NCI-H510A (cell line): ENCODE results near the gene DUSP22.
"Not testable (repeated sequence)": the region's sequence is repeated elsewhere in the genome, so short reads cannot be mapped to it uniquely, and the experiment has no call there.

Source experiments
- DNase-seq: peaks from one replicate; lab custom pipeline; 2025; lab: John Stamatoyannopoulos, UW

Gene DUSP22, protein sequence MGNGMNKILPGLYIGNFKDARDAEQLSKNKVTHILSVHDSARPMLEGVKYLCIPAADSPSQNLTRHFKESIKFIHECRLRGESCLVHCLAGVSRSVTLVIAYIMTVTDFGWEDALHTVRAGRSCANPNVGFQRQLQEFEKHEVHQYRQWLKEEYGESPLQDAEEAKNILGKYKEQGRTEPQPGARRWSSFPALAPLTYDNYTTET

GRCh38 chr6:291697-292505 is at the start of gene DUSP22:
Gene DUSP22 (plus strand): TSS chr6:292487. CDS start chr6:292540, 53 bp downstream.
- DNase-seq: no peak

- no peak for DNase-seq
These were observed 45.9 kb upstream of the DUSP22 start for GRCh38 chr6:246352-246751.

GRCh38 chr6:247351-247750 is 44.9 kb upstream of the DUSP22 start:
- no peak for DNase-seq

- not testable (repeated sequence) for DNase-seq
These were observed 44.2 kb upstream of the DUSP22 start for GRCh38 chr6:248046-248445.

- no peak for DNase-seq
These were observed 41.6 kb upstream of the DUSP22 start for GRCh38 chr6:250676-251075.

DNA sequence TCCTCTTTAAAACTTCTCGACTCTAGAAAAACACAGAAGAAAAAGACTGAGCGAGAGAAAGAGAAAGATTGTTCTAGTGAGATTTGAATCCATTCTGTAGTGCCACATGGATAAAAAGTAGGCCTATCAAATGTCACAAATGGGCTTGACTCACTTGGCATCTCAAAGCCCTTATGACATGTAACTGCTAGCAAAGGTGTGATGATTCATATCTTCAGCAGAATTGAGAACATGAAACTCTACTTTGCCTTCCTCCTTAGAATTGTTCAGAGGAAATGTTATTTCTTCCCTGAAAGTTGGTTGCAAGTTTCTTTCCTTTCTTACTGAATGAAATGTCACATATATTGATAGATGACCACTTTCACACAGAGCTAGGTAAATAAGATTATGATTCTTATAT is 40.4 kb upstream of the DUSP22 start:
- DNase-seq: no peak

DNA sequence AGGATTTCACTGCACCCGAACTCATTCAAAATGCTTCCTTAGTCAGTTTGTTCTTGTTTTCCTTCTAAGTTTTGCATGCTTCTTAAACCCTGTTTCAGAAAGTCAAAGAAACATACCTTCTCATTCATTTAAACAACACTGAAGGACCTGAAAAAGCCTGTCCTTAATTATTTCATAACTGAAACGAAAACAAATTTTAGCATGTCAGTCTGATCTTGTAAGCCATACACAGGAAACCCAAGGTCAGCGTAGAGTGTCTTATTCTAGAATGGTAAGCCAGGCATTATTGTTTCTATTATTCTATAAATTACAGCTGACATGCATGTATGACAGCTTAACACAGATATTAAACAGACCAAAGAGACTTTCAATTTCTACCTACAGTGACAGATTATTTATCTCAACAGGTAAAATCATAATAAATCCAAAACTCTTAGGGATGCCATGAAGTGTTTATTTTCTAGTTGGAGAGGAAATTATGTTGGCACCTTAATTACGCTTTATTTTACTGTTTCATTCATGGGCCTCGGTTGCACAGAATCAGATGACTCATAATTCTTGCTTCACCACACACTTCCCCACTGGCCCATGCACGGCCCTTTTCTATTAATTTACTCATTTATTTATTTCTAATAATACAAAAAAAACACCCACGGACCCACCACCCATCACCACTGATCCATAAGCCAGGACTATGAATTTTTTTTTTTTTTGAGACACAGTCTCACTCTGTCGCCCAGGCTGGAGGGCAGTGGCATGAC is 39.3 kb upstream of the DUSP22 start:
- no peak for DNase-seq

DNA sequence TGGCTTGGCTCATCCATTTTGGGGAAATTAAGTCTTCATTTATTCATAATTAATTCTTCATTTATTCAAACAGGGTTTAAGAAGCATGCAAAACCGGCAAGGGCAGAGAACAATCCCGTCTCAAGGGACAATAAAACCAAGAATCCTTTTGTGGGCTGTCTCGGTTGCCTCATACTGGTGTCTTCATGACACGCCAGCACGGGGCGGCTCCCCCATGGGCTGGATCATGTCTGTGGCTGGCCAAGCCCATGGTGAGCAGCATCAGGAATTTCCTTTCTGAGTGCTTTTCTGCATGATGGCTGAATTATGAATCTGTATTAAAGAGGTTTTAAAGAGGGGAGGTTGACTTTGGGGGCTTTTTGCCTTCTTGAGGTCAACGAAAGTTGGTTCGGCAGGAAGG is 38.3 kb upstream of the DUSP22 start:
- DNase-seq: no peak

GRCh38 chr6:255041-255750 is 37.1 kb upstream of the DUSP22 start:
- DNase-seq: no peak

GRCh38 chr6:255751-256083 is 36.6 kb upstream of the DUSP22 start:
- DNase-seq: no peak

- no peak for DNase-seq
These were observed 36.1 kb upstream of the DUSP22 start for GRCh38 chr6:256169-256568.

- no peak for DNase-seq
These were observed 35.1 kb upstream of the DUSP22 start for GRCh38 chr6:257031-257725.

DNA sequence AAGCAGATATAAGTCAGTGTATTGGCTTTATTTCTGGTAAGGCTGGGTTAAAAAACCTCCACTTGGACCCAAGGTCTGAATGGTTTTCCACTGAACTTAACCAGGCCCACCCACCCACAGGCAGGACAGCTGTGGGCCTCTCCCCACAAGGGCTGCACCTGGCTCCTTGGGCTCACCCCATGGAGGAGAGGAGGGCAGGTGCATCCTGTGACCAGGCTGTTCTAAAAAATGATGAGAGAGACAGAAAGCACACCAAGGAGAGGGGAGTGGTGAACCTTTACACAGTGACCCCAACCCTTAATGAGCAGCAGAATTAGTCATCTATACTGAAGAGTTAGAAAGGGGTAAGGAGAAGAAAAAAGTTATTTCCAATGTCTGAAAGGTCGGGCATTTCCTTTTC is 34.5 kb upstream of the DUSP22 start:
- DNase-seq: no peak

GRCh38 chr6:259316-259715 is 33.0 kb upstream of the DUSP22 start:
- DNase-seq: no peak

- no peak for DNase-seq
These were observed 32.3 kb upstream of the DUSP22 start for GRCh38 chr6:259901-260508.

GRCh38 chr6:264626-265025 is 27.7 kb upstream of the DUSP22 start:
- no peak for DNase-seq

DNA sequence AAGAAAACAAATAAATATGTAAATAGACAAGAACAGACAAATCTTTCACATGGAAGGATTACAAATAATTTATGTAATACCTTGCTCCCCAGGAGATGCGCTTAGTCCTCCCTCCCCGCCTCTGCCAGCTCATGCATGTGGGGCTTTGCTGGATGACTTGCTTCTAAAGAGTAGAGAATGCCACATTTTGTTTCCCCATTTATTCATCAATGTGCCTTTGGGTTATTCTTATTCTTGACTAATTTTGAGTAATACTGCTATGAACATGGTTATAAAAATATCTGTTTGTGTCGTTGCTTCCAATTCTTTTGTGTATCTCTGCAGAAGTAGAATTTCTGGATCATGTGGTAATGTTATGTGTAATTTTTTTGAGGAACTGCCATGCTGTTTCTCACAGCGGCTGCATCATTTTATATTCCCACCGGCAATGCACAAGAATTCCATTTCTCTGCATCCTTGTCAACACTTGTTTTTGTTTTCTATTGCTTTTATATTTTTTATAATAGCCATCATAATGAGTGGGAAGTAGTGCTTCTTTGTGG is 23.8 kb upstream of the DUSP22 start:
- no peak for DNase-seq

DNA sequence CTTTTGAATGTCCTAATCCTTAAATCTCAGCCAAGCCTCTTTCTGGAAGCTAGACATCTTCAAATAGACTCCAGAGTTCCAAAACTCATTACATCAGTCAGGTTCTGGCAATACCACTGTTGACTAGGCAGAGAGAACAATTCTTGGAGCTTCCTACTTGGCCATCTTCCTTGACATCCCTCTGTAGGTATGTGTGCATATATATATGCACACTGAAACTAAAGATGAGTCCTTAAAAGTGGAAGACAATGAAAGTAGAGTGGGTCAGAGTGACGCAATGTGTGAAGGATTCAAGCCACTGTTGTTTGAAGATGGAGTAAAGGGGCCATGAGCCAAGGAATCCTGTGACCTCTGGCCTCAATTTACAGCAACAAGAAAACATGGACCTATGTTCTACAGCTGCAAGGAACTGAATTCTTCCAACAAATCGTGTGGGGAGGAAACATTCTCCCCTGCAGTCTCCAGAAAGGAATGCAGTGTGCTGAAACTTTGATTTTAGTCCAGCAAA is 18.7 kb upstream of the DUSP22 start:
- DNase-seq: no peak

GRCh38 chr6:277746-278145 is 14.5 kb upstream of the DUSP22 start:
- DNase-seq: no peak

DNA sequence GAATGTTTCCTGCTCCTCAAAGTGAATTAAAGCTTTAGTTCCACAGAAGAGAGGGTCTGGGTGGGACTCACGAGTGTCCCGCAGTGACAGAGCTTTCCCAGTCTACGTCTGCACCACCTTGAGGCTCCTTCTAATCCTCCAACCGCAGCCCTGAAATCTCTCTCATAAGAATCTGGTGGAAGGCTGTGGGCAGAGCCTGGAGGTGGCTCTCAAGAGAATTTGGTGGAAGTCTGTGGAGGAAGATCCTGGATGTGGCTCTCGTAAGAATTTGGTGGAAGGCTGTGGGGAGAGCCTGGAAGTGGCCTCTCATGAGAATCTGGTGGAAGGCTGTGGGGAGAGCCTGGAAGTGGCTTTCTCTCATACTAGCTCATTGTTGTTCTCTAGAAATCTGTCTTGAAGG is 13.8 kb upstream of the DUSP22 start:
- DNase-seq: no peak
